ACHN (cell line): Measurements from ENCODE around the gene DZANK1.
"Not testable (repeated sequence)": the region's sequence is repeated elsewhere in the genome, so short reads cannot be mapped to it uniquely, and the experiment has no call there.

Source experiments
- DNase-seq: peaks from one replicate; pipeline ENCODE4 v3.0.0-alpha.2; 2015
- in situ Hi-C: cut with HindIII; loops from 2 replicates; pipeline ENCODE4 v1.10.0; 2017; ENCODE audit warnings: low sequenced_read_pairs, low pct_ligation_motif_present, low pct_unique_long_range_greater_than_20kb

Gene DZANK1

DNA sequence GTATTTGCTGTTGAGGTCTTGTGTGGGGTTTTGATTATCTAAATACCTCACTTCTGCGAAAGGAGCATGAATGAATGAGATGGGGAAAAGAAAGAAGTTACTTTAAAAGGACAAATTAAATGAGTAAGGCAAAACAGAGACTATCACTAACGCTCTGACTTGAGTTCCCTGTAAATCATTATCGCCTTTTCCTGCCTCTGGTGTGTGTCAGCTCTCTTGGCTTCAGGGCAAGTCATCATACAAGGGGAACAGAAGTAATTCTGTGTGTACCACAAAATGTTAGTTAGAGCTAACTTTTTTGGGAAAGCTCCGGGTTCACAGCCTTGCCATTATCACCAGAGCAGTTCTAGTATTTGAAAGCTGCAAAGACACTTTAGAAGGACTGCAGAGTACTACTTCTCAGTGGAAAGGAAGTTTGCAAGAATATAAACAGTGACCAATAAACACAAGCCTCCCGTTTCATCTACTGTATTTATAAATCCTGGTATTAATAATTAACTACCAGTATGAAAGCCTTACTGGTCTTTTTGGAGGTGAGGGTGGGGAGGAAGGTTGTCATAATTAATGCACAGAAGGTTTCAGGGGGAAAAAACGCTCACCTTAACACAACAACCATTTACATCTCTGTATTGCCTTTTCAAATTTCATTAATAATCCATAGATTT, 1.2 kb downstream of the DZANK1 start:
- in situ Hi-C loops: no loop called here
- peak; percentile 80 for DNase-seq

DNA sequence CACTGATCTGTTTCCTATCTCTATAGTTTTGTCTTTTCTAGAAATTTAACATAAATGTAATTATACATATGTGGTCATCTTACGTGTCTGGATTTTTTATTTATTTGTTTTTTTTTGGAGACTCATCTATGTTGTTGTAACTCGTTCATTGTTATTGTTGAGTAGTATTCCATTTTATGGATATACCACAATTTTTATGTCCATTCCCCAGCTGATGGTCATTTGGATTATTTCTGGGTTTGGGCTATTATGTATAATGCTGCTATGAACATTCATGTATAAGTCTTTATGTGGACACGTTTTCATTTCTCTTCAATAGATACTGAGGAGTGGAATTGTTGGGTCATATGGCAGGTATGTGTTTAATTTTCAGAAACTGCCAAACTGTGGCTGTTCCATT, 10.2 kb downstream of the DZANK1 start:
- DNase-seq: no peak
- in situ Hi-C loops: no loop called here

DNA sequence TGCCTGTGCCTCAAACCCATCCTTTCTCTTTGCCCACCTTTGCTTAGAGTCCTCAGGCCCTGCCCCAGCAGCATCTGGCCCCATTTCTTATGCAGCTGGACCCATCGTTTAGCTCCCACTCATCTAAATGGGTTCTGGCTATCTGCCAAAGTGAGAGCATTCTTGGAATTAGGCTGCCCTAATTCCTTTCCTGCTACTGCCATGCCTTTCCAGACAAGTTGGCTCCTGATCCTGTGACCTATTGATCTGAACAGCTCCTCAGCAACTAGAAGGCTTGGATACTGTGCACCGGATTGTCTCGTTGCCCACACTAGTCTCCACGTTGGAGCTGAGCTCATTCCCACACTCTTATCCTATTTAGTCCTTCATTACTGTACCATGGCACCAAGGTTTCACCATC, 22.9 kb downstream of the DZANK1 start:
- in situ Hi-C loops: no loop called here
- DNase-seq: no peak

DNA sequence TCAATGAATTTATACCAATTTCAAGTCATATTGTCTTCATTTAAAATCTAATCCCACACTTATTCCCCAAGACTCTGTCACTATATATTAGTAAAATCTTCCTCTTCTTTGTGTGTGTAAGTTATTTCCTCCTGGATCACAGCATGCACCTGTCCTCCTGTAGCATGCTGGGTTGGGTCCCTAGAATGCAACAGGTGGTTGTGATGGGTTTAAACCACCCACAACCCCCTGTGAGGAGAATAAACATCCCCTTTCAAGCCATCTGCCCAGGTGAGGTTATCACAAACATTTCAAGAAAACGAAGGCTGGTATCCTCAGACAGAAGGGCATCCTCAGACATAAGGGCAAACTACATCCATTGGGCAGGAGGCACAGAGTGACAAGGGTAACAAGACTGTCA, 26.4 kb downstream of the DZANK1 start:
- in situ Hi-C loops: no loop called here
- no peak for DNase-seq

DNA sequence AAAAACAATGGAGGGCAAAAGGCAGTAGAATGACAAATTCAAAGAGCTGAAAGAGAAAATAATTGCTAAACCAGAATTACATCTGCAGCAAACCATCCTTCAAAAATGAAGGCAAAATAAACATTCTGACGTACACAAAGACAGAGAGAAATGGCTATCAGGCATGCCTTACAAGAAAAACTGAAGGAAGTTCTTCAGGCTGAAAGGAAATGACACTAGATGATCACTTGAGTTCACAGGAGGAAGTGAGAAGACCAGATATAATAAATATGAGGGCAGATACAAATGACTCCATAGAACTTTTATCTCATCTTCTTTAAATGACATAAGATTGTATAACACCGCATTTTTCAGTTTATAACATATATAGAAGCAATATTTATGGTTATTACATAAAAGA, 30.0 kb downstream of the DZANK1 start:
- DNase-seq: no peak
- in situ Hi-C loops: no loop called here

DNA sequence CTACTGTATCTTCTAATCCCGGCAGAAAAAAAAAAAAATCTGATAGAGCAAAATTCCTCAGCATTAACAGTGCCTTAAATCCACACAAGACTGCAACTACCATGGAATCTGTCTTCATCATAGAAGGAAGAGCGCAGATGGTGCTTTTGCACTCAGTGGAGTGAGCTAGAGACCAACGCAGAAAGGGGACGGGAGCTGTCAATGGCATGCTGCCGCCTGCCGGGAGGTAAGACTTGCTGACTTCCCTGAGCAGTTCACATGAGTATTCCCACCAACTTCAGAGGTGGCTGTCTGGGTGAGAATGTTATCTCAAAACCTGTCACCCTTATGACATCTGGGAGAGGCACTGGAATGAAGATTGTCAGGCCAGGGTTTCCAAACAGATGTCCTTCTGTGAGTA, 35.6 kb downstream of the DZANK1 start:
- in situ Hi-C loops: no loop called here
- no peak for DNase-seq

DNA sequence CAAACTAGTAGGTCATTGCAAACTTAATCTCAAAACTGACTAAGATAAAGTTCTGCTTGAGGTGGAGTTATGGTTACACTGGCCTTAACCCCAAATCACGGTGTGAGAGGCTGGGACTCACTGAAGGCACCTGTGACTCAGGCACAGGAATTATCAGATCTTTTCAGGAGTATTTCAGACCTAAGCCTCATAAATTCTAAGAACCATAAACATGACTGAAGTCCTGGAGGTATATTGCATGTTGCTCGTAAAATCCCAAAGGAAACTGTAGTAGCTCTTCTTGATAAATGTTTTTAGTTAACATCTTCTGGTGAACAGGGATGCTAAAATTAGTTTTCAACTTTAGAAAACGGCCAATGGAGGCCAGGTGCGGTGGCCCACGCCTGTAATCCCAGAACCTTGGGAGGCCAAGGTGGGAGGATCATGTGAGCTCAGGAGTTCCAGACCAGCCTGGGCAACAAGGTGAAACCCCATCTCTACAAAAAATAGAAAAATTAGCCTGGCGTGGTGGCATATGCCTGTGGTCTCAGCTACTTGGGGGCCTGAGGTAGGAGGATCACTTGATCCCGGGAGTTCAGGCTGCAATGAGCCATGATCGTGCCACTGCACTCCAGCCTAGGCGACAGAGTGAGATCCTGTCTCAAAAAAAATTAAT, 36.5 kb downstream of the DZANK1 start:
- no peak for DNase-seq
- in situ Hi-C loops: no loop called here

DNA sequence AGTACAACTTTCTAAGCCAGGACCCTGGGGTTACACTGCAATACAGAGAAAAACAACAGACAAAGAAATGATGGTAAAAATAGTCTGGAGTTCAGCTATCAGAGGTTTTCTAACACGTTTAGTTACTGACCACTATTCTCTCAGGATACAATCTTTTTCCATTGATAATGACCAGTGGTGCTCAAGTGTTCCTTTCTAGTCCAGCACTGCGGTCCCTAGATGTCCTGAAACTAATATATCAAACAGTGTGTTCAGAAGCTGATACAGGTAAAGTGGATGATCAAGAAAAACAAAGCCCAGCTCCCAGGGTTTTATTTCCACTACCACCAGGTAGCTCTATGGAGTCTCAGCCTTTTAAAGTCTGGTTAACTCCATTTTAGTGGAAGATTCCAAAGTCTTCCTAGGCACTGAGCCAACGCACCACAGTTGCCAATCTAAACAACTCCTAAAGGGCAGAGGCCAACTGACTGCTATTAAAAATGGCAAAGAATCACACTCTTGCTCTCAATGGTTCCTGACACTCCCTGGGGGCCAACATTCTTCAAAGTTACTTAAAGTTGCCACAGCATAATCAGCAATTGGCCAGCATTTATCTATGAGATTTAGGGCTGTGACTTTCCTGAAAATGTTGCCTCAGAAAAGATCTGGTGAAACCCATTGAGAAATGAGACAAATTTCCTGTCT, 38.2 kb downstream of the DZANK1 start:
- in situ Hi-C loops: no loop called here
- DNase-seq: no peak

DNA sequence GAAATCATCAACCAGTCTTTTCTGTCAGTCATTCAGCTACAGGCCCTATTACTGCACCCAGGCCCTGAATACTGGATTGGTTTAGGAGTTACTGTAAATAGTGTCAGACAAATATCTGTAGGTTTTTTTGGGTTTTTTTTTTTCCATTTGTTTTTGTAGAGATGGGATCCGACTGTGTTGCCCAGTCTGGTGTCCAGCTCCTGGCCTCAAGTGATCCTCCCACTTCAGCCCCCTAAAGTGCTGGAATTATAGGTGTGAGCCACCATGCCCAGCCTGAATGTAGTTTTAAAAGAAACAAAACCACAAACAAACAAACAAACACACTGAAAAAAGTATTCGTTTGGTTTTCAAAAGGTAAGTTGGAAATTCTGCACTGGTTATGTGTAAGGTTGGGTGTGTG, 39.6 kb downstream of the DZANK1 start:
- in situ Hi-C loops: no loop called here
- no peak for DNase-seq

DNA sequence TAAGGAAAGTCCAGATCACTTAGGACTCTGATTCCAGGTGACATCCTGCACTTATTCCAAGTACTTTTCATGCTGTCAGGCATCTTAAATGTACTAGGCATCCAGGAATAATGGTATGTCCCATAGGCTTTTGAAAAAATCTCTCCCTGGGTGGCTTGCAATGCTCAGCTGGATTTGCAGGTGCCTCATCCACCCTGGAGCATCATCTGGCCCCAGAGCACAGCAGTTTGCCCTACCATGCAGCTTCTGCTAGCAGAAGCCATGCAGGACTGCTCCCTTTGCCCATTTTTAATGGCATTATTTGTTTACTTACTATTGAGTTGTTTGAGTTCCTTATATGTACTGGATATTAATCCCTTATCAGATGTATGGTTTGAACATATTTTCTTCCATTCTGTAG, 45.2 kb downstream of the DZANK1 start:
- DNase-seq: no peak
- in situ Hi-C loops: no loop called here

DNA sequence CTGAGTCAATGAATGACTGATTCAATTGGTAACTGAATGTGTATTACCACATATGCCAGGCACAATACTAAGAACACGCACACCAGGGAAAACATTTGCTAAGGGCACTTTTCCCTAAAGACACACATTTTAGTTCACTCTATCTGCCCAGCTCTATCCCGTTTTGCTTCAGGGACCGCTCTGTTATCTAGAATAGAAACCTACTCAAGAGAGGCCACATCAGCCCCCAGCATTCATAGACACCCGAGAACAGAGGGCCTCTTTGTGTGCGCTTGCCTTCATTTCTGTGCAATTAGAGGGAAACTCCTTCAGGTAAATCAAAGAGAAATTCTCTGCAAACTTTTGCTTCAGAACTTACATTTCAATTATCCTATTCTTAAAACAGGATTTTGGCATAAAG, 50.3 kb downstream of the DZANK1 start:
- DNase-seq: no peak
- in situ Hi-C loops: no loop called here

DNA sequence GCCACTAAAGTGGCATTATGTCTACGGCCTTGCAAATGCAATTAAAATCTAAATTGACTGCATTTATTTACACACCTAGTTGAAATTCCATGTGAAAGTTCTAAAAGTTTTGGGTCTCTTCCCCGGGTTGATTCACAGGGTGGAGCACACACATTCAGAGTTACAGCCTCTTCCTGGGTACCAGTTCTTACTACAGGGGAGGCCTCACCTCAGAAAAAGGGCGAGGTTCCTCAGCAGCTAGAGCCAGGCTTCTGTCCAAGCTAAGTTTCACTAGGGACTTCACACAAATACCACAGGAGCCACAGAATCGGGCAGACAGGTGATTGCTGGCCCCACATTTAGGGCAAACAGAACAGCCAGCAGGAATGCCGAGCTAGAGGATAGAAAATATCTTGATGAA, 52.7 kb downstream of the DZANK1 start:
- no peak for DNase-seq
- in situ Hi-C loops: no loop called here

DNA sequence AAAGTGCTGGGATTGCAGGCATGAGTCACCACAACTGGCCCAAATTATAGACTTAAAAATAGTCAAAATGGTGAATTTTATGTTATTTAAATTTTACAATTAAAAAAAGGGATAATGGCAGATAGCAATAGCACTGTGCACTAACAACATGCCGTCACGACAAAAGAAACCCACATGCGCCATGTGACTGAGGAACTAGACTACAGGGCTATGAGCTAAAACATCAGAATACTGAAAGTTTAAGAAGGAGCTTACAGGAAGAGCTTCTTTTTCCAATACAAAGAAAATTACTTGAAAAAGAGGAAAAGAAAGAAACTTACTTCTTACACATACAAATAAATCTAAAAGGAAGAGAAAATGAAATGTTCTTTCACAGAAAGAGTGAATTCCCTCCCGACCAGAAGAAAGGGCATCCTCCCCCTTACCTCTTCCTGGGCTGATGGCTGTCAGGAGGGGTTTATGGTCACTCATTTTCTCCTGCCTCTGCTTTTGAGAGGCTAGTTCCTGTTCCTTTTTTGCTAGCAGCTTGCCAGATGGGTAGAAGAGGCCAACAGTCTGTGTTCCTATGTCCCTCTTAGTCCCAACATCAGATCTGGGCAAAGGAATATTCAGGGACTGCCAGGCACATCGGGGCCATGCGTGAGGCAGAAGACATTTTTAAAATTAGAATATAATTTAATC, 54.5 kb downstream of the DZANK1 start:
- DNase-seq: no peak
- in situ Hi-C loops: no loop called here

DNA sequence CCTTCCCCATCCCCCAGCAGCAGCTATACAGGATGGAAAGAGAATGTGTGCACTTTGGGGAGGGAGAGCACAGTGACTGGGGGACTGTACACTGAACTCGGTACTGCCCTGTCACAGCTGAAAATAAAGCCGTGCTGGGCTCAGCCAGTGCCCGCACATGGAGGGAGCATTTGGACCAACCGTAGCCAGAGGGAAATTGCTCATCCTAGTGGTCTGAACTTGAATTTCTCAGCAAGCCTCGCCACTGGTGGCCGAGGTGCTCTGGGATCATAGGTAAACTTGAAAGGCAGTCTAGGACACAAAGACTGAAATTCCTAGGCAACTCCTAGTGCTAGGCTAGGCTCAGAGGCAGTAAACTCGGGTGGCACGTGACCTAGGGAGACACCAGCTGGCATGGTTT, 61.0 kb downstream of the DZANK1 start:
- DNase-seq: no peak
- in situ Hi-C loops: no loop called here

DNA sequence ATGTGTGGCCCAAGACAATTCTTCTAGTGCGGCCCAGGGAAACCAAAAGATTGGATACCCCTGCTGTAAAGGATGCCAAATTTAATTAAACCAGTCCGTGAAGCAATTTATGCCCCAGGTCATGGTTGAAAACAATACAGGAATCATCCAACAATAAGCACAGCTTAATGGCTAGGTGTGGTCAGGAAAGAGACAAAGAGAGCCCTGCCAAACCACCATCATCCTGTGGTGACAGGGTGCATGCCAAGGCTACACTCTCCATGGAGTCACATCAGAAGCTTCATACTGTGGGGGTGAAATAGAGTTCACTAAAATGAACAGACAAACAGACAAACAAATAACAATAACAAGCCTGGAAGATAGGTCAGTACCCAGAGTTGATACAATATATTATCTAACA, 62.7 kb downstream of the DZANK1 start:
- no peak for DNase-seq
- in situ Hi-C loops: no loop called here

DNA sequence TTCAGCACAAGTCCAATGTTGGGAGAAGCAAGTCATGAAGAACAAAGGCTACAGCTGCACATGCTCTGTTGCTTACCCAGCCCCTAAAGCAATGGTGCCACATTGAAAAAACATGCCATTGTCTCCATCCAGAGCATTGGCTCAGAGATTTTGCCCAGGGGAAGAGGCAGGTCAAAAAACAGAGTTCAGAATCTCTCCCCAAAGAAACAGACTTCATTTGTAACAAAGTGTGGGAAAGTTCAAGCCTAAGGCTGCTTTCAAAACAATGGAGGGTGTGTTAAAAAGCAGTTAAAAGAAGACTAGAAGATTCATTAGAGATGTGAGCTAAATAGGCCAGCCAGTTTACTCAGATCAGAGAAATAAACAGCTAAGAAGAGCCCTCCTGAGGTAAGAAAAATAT, 63.6 kb downstream of the DZANK1 start:
- in situ Hi-C loops: no loop called here
- DNase-seq: no peak

DNA sequence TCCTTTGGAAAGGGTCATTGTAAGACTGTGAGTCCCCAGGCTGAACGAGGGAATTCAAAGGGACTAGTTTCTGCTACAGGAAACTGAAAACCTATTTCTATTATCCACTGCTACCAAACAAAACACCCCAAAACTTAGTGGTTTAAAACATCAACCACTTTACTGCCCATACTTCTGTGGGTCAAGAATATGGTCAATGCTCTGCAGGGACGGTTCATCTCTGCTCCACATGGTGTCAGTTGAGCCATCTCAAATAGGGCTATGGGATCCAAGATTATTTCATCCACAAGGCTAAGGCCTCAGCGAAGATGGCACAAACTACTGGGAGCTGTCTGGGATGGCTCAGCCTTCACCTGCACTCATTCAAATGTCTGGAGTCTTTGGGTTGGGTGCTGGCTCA, 65.5 kb downstream of the DZANK1 start:
- DNase-seq: no peak
- in situ Hi-C loops: no loop called here

DNA sequence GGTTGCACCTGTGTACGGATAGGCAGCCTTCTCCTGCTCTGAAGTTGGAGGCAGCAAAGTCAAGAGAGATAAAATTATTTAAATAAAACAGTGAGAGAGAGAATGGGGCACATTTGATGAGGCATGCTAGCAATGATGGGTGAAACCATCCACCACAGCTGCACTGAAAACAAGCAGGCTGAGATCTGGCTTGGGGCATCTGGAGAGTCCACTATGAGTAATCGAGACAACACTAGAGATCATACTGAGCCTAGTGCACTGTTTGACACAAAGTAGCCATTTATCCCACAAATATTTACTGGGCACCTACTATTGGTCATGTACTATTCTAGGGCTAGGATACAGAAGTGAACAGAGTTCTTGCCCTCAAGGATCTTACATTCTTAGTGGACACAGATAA, 66.4 kb downstream of the DZANK1 start:
- in situ Hi-C loops: no loop called here
- DNase-seq: no peak

DNA sequence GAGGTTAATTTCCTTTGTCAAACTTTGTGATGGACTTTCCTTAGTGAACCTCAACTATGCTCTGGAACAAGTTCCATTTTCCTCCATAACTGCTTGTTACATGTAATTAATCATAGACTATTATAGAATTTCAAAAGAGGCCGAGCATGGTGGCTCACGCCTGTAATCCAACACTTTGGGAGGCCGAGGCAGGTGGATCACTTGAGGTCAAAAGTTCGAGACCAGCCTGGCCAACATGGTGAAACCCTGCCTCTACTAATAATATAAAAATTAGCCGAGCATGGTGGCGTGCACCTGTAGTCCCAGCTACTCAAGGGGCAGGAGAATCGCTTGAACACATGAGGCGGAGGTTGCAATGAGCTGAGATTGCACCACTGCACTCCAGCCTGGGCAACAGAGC, 68.1 kb downstream of the DZANK1 start:
- in situ Hi-C loops, DNase-seq: not testable (repeated sequence)

DNA sequence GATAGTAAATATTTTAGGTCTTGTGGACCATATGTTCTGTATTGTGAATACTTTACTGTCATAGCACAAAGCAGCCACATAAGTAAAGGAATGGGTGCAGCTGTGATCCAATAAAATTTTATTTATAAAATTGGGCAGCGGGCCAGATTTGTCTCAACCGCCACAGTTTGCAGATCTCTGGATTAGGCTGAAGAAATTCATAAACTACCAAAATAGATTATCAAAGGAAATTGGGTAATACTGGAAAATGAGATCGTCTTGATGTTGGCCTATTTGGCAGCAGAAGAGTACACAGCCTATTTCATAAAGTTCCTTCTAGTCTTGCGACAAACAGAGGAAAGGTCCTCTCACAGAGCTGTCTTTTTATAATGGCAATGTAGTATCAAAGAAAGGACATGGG, 69.8 kb downstream of the DZANK1 start:
- in situ Hi-C loops: no loop called here
- DNase-seq: no peak
